ENCODE results near the gene FUT1.
"Not testable (repeated sequence)": the region's sequence is repeated elsewhere in the genome, so short reads cannot be mapped to it uniquely, and the experiment has no call there.

Gene FUT1

DNA sequence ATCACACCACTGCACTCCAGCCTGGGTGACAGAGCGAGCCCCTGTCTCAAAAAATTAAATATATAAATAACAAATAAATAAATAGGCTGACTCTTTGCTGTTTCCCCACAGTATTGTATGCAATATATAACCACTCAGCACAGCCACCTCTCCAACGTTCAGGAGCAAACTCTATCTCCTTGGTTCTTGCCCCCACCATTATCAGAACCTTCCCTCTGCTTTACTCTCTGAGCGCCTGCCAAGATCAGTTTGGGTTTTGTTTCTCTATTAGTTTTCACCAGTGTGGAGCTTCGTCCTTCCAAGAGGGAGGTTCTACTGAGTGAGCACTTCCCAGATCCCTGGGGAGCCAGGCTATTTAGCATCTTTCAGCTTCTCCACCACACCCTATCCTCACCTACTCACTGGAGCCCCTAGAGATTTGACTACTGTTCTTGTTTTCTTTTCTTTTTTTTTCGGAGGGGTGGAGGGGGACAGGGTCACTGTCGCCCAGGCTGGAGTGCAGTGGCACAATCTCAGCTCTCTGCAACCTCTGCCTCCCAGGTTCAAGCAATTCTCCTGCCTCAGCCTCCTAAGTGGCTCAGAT lies 15.8 kb upstream of the FUT1 start:
- DNase-seq: not testable (repeated sequence)

DNA sequence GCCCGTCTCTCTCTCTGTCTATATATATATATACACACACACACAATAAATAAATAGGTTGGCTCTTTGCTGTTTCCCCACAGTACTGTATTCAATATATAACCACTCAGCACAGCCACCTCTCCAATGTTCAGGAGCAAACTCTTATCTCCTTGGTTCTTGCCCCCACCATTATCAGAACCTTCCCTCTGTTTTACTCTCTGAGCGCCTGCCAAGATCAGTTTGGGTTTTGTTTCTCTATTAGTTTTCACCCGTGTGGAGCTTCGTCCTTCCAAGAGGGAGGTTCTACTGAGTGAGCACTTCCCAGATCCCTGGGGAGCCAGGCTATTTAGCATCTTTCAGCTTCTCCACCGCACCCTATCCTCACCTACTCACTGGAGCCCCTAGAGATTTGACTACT lies 13.4 kb upstream of the FUT1 start:
- DNase-seq: not testable (repeated sequence)

DNA sequence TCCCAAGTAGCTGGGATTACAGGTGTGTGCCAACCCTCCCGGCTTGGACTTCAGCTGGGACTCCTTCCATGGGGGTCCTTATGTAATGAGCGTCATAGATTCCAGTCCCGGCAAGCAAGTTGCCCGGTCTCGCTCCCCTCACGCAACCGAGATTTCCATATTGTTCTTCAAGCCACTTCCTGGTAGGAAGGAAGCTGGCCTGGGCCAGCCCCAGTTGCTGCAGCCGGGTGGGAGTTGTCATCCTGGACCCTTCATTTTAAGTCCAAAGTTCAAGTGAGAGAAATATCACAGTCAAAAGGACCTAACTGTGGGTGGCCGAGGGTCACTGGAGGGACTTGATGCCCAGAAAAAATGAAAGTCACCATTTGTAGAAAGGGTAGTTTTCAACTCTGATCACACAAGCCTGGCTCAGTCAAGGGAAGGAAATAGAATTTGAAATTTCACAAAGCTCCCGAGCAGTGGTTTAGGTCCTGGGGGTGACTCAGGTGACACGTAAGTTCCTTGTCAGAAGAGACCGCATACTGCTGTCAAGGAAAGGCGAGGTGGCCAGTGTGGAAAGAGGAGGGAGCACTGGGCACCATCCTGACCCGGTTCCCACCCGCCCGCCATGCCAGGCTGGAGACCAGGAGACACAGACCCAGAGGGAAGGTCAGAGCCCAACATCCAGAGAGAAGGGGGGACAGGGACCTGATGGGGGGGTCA lies 8.2 kb upstream of the FUT1 start:
- no peak for DNase-seq

DNA sequence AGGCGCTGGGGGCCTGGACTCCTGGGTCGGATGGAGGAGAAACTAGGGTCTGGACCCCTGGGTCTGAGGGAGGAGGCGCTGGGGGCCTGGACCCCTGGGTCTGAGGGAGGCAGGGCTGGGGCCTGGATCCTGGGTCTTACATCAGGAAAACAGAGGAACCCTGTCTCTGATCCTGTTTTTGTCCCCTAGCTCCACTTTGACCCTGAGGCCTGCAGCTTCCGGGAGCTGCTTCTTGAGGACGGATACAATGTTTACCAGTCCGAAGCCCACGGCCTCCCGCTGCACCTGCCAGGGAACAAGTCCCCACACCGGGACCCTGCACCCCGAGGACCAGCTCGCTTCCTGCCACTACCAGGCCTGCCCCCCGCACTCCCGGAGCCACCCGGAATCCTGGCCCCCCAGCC lies 5.3 kb upstream of the FUT1 start:
- DNase-seq: no peak

DNA sequence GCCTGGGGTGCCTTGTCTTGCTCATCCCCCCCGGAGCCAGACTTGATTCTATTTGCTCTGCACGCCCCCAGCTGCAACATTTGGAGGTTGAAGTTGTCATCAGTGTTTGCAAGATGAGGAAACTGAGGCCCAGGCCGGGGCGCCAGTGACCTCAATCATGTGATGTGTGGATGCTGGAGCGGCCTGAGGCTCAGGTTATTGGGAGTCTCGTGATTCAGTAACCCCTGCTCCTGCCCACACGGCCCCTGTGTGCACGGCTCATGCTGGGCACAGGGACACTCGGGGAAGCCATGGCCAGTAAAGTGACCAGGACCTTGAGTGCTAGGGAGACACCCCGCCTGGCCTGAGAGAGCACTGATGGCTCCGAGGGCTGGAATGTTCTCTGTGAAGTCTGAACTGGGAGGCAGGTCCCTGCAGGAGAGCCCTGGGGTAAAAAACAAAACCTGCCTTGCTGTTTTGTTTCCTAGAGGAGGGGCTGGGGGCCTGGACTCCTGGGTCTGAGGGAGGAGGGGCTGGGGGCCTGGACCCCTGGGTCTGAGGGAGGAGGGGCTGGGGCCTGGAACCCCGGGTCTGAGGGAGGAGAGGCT lies 4.7 kb upstream of the FUT1 start:
- DNase-seq: no peak

DNA sequence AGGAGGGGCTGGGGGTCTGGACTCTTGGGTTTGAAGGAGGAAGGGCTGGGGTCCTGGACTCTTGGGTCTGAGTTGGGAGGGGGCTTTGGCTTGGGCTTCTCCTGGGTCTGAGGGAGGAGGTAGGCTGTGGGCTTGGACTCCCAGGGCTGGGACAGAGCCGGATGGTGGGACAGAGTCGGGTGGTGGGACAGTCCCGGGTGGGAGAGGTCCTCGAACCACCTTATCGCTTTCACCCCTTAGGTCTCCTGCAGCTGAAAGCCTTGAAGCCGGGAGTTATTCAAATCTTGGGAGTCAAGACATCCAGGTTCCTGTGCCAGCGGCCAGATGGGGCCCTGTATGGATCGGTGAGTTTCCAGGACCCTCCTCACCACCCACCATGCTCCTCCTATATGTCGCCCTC lies 4.2 kb upstream of the FUT1 start:
- DNase-seq: no peak

DNA sequence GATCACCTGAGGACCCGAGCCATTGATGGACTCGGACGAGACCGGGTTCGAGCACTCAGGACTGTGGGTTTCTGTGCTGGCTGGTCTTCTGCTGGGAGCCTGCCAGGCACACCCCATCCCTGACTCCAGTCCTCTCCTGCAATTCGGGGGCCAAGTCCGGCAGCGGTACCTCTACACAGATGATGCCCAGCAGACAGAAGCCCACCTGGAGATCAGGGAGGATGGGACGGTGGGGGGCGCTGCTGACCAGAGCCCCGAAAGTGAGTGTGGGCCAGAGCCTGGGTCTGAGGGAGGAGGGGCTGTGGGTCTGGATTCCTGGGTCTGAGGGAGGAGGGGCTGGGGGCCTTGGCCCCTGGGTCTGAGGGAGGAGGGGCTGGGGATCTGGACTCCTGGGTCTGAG lies 3.8 kb upstream of the FUT1 start:
- DNase-seq: no peak

DNA sequence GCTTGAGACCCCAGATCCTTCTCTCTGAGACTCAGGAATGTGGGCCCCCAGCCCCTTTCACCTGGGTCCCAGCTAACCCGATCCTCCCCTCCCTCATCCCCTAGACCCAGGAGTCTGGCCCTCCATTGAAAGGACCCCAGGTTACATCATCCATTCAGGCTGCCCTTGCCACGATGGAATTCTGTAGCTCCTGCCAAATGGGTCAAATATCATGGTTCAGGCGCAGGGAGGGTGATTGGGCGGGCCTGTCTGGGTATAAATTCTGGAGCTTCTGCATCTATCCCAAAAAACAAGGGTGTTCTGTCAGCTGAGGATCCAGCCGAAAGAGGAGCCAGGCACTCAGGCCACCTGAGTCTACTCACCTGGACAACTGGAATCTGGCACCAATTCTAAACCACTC lies 3.3 kb upstream of the FUT1 start:
- no peak for DNase-seq

DNA sequence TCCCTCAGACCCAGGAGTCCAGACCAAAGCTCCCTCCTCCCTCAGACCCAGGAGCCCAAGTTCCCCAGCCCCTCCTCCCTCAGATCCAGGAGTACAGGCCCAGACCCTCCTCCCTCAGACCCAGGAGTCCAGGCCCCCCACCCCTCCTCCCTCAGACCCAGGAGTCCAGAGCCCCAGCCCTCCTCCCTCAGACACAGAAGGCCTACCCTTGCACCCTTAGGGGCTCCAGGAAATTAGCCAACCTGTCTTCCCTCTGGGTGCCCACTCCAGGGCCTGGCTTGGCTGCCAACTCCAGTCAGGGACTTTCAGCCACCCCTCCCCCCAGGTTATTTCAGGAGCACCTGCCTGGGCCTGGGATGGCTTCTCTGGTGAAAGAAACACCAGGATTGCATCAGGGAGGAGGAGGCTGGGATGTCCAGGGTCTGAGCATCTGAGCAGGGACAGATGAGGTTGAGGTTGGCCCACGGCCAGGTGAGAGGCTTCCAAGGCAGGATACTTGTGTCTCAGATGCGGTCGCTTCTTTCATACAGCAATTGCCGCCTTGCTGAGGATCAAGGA lies 2.7 kb upstream of the FUT1 start, which contains the start of gene FGF21:
TSS of gene FGF21 (plus strand) at position 441 of the 558 bp plus-strand sequence. CDS start 713 bp downstream, outside the sequence.
- DNase-seq: no peak

DNA sequence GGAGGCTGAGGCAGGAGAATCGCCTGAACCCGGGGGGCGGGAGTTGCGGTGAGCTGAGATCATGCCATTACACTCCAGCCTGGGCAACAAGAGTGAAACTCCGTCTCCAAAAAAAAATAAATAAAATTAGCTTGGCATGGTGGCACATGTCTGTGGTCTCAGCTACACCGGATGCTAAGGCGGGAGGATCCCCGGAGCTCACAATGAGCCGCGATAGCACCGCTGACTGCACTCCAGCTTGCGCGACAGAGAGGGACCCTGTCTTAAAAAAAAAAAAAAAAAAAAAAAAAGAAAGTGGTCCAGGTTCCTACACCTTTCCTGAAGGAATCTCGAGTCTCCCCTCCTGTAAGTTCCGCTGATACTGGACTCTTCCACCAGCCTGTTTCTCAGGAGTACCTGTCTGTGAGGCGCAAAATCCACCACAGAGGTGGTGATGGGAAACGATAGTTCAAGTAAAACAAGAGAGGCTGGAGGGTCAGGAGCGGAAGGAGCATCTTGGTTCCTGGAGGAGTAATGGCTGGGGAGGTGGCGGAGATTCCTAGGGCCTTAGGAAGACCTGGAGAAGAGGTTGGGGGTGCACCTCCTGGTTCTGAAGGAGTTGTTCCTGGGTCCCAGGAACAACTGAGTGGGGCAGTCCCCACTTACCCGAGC lies 471 bp downstream of the FUT1 start:
- no peak for DNase-seq

DNA sequence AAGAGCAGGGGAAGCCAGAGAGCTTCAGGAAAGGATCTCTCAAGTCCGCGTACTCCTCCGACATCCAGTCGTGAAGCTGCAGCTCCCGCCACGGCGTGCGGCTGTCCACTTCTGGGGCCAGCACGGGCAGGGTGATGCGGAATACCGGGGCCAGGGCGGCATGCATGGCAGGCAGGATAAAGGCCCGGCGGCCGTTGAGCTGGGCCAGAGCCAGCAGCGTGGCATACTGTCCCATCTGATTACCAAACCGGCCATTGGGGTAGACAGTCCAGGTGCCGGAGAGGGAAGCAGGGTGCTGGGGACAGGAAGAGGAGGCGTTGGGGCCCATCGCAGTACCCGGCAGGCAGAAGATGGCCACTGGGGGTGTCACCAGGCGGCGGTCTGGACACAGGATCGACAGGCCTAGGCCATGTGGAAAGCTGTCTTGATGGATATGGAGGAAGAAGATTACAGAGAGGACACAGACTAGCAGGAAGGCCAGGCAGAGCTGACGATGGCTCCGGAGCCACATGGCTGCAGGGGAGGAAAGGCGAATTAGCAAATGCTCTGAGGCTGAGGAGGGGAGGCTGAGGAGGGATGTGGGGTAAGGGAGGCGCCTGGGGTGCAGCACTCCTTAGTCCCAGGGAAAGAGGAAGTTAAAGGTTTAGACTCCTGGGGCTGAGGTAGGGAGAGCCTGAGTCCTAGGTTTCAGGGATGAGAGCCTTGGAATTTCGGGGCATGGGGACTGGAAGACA lies 1.5 kb downstream of the FUT1 start:
- DNase-seq: no peak

DNA sequence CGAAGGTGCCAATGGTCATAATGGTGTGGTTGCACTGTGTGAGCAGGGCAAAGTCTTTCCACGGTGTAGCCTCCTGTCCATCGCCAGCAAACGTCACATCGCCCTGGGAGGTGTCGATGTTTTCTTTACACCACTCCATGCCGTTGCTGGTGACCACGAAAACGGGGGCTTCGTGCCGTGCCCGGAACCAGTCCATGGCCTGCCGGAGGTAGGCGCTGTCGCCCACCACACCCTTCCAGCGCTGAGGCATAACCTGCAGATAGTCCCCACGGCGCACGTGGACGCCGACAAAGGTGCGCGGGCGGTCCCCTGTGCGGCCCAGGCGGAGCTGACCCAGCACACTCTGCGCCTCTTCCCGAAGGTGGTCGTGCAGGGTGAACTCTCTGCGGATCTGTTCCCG lies 2.1 kb downstream of the FUT1 start:
- no peak for DNase-seq

DNA sequence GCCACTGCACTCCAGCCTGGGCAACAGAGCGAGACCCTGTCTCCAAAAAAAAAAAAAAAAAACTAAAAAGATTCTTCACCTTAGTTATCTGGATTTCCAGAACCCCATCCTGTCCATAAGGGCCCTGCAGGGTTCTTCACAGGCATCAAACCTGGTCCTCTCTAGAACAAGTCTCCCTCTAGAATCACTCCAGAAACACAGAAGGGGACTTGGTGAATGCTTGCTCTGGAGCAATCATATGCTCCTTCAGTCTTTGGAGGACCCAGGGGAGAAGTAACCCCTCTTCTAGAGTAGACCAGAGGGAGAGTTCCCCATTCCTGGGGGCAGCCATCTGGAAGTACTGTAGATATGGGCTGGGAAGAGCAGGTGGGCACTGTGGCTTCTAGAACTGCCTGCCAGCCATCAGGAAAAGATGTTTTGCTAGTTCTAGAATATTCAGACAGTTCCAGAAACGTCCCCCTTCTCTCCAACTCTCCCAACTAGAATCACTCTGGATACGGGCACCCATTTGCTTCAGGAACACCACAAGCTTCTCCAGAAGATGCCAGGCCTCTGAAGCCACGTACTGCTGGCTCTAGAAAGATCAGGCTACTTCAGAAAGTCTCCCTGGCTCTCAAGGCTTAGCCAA lies 2.8 kb downstream of the FUT1 start:
- no peak for DNase-seq

DNA sequence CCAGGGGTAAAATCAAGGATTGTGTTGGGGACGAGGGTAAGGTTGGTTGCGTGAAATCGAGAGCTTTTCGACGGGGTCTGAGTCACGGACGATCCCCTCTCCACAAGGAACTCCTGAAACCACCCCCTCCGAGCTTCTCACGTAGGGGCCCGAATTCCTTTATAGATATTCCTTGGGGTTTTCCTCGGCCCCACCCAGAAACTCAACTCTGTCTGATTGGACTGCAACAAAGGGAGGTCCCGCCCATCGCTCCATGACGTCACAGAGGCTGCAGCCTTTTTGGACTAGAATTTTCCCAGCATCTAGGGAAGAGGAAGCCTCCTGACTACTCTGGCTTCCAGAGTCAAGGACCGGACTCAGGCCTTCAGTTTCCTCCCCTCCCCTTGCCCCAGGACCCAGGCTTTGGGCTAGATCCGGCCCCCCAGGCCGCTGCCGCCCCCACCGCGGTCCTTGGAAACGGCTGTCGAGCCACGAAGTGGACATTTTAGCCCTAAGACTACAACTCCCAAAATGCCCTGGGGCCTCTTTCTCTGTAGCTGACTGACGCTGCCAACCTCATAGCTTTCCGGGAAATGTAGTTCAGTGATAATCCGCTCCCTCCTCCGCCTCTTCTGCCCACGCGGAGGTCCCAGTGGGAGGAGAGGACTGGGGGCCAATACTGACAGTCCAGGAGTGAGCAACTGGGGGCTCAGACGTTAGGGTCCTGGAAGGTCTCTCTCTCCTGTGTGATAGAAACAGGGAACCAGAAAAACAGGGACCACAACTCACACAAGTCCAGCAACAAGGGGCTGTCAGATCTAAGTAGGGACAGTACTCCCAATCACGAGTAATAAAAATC lies 5.5 kb downstream of the FUT1 start, which contains the start of gene IZUMO1:
TSS of gene IZUMO1 (minus strand) at position 172 of the 838 bp plus-strand sequence. CDS start 1,050 bp downstream, outside the sequence.
- peak; percentile 41 for DNase-seq

DNA sequence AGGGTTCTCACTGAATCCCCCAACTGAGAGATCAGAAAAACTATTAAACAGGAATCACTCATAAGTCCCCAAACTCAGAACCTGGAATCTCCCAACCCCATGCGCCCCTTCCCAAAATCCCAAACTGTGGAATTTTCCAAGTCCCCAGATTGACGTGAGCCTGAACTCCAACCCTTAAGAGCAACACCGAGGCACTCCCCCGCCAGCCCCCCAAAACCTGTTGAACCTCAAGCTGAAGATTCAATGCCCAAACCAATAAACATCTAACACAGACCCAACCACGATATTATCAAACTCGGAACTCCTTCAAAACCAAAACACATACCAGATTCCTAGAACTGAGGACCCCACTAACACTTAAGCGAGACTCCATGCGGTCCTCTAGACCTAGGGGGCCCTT lies 6.3 kb downstream of the FUT1 start:
- no peak for DNase-seq

DNA sequence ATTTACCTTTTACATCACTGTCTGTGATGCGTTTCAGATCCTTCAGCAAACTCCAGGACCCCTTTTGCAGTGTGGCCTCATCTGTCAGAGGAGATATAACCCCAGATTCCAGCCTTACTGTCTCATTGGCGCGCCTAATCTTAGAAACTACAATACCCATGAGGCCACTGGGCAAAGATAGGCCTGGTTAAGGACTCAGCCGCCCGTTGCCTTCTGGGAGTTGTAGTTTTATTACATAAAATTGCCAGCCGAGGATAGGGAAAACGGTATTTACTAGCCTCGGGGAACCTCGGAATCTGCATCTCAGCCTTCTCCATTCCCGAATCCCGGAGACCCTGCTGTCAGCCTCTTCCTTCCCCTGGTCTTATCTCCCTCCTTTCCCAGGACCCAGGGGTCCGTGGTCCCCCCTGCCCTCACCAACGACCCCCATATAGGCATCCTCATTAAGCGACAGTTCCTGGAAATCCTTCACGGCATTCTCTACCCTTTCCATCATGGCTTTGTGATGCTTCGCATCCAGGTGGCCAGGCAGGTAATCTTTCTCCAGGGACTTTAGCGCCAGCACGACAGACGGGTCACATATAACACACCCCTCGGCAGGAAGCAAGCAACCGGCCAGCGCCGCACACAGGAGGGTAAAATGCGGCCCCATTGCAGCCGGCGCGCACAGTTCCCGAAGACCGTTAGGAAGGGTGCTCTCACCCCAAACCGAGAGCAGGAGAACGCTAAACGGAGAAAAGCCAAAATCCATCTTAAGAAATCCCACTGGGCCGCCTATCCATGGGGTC lies 7.0 kb downstream of the FUT1 start:
- DNase-seq: peak; percentile 45

DNA sequence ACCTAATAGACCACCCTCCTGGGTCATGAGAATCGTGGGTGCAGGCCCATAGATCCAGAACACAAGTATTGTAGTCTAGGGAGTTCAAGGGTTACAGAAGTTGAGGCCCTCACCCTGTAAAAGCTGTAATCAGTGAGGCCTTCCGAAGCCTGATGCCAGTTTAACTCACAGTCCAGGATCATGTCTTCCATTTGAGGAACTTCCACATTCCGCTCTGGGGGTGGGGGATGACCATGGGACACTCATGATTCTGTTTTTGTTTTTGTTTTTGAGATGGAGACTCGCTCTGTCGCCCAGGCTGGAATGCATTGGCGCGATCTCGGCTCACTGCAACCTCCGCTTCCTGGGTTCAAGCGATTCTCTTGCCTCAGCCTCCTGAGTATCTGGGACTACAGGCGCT lies 10.3 kb downstream of the FUT1 start:
- DNase-seq: no peak

DNA sequence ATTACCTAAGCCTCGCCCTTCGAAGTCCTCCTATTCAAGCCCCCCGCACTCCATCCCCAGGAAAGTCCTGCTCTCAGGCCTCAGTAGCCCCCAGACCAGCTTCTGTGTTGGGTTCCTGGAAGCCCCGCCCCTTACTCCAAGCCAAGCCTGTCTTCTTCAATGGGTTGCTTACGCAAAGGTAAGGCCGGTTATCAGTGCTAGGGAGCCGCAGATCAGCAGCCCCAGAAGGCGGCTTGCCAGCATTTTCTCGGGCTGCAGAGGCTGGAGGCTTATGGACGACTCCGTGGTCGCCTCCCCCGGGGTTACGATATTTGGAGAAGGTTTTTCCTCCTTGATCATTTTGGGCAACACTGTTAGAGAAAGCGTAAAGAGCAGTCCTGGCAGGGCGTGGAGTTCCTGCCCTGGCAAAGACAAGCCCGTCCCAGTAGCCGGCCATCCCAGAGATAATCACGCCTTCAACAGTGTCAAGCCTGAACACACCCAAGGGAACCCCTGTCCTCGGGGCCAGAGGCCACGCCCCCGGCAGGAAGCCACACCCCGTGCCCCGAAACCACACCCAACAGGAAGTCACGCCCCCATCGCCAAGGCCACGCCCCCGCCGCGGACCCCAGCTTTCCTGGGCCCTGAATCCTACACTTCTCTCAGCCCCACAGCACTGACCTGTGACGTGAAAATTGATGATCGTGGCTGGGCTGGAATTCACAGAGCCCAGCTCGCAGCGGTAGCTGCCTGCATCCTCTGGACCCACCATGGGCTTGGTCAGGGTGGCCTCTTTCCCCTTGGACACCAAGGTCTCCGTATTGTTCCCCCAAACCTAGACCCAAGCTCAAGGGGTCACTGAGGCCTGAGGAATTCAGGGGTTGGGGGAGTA lies 11.1 kb downstream of the FUT1 start:
- DNase-seq: no peak

Measured in effector CD4-positive, alpha-beta T cell (primary cell).